Measurements from ENCODE around the gene ZNF280C.
A peak's percentile ranks its signal among the peaks of the same experiment; 100 is the strongest.

The ZNF280C gene, protein sequence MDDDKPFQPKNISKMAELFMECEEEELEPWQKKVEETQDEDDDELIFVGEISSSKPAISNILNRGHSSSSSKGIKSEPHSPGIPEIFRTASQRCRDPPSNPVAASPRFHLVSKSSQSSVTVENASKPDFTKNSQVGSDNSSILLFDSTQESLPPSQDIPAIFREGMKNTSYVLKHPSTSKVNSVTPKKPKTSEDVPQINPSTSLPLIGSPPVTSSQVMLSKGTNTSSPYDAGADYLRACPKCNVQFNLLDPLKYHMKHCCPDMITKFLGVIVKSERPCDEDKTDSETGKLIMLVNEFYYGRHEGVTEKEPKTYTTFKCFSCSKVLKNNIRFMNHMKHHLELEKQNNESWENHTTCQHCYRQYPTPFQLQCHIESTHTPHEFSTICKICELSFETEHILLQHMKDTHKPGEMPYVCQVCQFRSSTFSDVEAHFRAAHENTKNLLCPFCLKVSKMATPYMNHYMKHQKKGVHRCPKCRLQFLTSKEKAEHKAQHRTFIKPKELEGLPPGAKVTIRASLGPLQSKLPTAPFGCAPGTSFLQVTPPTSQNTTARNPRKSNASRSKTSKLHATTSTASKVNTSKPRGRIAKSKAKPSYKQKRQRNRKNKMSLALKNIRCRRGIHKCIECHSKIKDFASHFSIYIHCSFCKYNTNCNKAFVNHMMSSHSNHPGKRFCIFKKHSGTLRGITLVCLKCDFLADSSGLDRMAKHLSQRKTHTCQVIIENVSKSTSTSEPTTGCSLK

DNA sequence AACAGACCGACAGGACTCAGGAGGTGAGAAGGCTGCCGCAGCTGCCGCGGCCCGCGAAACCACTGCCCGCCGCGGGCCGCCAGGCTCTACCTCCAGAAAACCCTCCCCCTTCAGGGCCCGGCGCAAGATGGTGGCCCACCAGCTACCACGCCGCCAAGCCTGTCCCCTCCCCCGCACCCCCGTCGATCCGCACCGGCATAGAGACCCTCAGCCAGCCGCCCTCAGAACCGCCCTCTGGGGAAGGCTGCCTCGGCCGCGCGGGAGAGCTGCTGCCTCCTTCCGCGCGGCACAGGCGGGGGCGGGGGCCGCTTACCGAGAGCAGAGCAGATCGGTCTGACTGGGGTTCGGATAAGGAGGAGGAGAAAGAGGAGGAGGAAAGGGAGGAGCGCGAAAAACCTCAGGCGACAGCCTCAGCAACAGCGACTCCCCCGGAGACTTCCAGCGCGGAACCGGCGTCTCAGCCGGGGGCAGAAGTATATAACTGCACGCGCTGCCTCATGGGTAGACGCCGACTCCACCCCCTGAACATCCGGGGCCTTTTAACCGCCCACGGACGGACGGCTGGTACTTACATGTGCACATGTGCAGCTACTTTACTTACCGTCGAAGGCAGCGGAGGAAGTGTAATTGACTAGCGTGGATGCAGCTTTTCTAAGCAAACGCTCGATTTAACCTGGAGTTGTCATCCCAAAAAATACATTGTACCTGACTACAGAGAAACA lies at the start of gene ZNF280C:
Gene ZNF280C (minus strand): TSS at position 451 of the 722 bp plus-strand sequence. CDS start 8,450 bp downstream, outside the sequence.
- Histone ChIP-seq H3K4me1 (ENCODE audit: control insufficient read depth, insufficient read depth, low read length) (peaks cover 4% of the 10 kb centered on the region), H3K36me3 (ENCODE audit: control insufficient read depth, insufficient read depth, low read length, severe bottlenecking) (no peaks in the 10 kb centered on the region), H3K27me3 (replicated peaks; ENCODE audit: control insufficient read depth, insufficient read depth, low read length) (no peaks in the 10 kb centered on the region), H3K9me3 (ENCODE audit: control insufficient read depth, low read length) (no peaks in the 10 kb centered on the region), H3K4me3 (ENCODE audit: low read length) (peak within 1 kb of the TSS; percentile 89), H3K9ac (ENCODE audit: low read length) (peak within 1 kb of the TSS; percentile 88)
- DNase-seq (ENCODE audit: low read depth), result peak; percentile 90

DNA sequence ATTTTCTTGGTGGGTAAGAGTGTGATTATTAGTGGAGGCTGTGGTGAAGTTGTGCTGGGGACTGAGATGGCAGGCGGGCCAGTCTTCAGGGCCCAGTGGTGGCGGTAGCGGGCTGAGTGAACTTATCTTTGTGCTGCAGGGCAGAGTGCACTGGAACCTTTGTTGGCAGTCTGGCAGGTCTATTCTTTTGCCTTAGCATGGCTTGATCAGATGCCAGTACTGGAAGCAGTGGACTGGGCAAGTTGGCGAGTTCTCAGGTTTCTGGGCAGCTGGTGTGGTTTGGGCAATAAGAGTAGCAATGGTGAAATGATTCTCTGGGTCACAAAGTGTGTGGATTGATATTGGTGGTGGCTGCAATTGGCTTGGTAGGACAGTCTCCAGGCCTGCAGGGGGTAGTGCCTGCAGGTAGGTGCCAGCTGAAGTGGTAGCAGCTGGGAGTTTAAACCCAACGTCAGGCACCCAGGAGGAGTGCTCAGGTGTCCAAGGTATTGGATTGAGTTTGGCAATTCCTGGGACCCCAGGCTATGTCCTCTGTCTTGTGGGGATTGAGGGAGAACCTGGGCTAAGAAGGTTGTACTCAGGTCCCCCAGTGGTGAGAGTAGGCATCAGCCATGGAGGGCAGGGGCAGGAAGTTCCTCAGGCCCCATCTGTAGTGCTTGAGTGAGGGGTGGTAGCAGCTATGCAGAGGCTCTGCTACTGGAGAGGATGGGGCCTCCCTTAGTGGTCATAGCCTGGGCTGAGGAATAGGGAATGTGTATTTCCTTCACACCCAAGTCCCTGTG lies 36.1 kb upstream of the ZNF280C start:
- no peak for DNase-seq (ENCODE audit: low read depth)
- Histone ChIP-seq H3K4me1 (ENCODE audit: control insufficient read depth, insufficient read depth, low read length) (no peaks in the 10 kb centered on the region), H3K9me3 (ENCODE audit: control insufficient read depth, low read length) (no peaks in the 10 kb centered on the region), H3K9ac (ENCODE audit: low read length) (no peak overlapping the region), H3K36me3 (ENCODE audit: control insufficient read depth, insufficient read depth, low read length, severe bottlenecking) (no peaks in the 10 kb centered on the region), H3K4me3 (ENCODE audit: low read length) (no peak overlapping the region), H3K27me3 (replicated peaks; ENCODE audit: control insufficient read depth, insufficient read depth, low read length) (peaks cover 8% of the 10 kb centered on the region)

DNA sequence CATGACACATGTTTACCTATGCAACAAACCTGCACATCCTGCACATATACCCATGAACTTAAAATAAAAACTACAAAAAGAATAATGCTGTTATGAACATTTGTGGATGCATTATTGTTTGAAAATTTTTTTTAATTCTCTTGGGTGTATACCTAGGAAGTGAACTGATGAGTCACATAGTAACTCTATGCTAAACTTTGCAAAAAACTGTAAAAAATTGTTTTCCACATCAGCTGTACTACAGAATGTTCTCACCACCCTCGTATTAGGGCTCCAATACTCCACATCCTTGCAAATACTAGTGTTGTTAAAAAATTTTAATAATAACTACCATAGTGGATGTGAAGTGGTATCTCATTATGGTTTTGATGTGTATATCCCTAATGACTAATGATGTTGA lies 33.3 kb upstream of the ZNF280C start:
- no peak for DNase-seq (ENCODE audit: low read depth)
- no peak overlapping the region for H3K4me3 ChIP-seq (ENCODE audit: low read length)
- peaks cover 15% of the 10 kb centered on the region for H3K27me3 ChIP-seq (replicated peaks; ENCODE audit: control insufficient read depth, insufficient read depth, low read length)
- H3K9ac ChIP-seq (ENCODE audit: low read length), result no peak overlapping the region
- H3K4me1 ChIP-seq (ENCODE audit: control insufficient read depth, insufficient read depth, low read length), result no peaks in the 10 kb centered on the region
- no peaks in the 10 kb centered on the region for H3K36me3 ChIP-seq (ENCODE audit: control insufficient read depth, insufficient read depth, low read length, severe bottlenecking)
- no peaks in the 10 kb centered on the region for H3K9me3 ChIP-seq (ENCODE audit: control insufficient read depth, low read length)

DNA sequence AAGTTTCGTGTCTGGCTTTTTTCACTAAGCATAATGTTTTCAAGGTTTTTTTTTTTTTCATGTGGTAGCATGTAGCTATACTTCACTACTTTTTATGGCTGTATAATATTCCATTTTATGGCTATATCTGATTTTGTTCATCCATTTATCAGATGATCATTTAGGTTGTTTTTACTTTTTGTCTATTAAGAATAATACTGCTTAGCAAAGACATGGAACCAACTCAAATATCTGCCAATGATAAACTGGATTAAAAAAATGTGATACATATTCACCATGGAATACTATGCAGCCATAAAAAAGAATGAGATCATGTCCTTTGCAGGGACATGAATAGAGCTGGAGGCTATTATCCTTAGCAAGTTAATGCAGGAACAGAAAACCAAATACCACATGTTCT lies 32.7 kb upstream of the ZNF280C start:
- H3K27me3 ChIP-seq (replicated peaks; ENCODE audit: control insufficient read depth, insufficient read depth, low read length), result peaks cover 15% of the 10 kb centered on the region
- no peaks in the 10 kb centered on the region for H3K36me3 ChIP-seq (ENCODE audit: control insufficient read depth, insufficient read depth, low read length, severe bottlenecking)
- no peak overlapping the region for H3K4me3 ChIP-seq (ENCODE audit: low read length)
- DNase-seq (ENCODE audit: low read depth), result no peak
- no peaks in the 10 kb centered on the region for H3K4me1 ChIP-seq (ENCODE audit: control insufficient read depth, insufficient read depth, low read length)
- H3K9ac ChIP-seq (ENCODE audit: low read length), result no peak overlapping the region
- H3K9me3 ChIP-seq (ENCODE audit: control insufficient read depth, low read length), result no peaks in the 10 kb centered on the region

DNA sequence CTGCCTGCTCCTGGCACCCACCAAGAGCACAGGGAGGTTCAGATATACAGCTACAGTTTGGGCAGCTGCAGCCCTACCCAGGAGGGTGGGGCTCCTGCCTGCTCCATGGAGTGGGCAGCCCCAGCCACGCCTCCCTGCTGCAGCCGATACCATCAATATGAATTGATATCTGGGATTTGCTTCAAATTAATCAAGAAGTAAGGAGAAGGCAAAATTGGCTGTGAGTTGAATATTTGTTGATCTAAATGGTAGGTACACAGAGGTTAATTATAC lies 31.2 kb upstream of the ZNF280C start:
- H3K9me3 ChIP-seq (ENCODE audit: control insufficient read depth, low read length), result no peaks in the 10 kb centered on the region
- H3K9ac ChIP-seq (ENCODE audit: low read length), result no peak overlapping the region
- no peaks in the 10 kb centered on the region for H3K36me3 ChIP-seq (ENCODE audit: control insufficient read depth, insufficient read depth, low read length, severe bottlenecking)
- DNase-seq (ENCODE audit: low read depth), result no peak
- peaks cover 19% of the 10 kb centered on the region for H3K27me3 ChIP-seq (replicated peaks; ENCODE audit: control insufficient read depth, insufficient read depth, low read length)
- no peaks in the 10 kb centered on the region for H3K4me1 ChIP-seq (ENCODE audit: control insufficient read depth, insufficient read depth, low read length)
- H3K4me3 ChIP-seq (ENCODE audit: low read length), result no peak overlapping the region

DNA sequence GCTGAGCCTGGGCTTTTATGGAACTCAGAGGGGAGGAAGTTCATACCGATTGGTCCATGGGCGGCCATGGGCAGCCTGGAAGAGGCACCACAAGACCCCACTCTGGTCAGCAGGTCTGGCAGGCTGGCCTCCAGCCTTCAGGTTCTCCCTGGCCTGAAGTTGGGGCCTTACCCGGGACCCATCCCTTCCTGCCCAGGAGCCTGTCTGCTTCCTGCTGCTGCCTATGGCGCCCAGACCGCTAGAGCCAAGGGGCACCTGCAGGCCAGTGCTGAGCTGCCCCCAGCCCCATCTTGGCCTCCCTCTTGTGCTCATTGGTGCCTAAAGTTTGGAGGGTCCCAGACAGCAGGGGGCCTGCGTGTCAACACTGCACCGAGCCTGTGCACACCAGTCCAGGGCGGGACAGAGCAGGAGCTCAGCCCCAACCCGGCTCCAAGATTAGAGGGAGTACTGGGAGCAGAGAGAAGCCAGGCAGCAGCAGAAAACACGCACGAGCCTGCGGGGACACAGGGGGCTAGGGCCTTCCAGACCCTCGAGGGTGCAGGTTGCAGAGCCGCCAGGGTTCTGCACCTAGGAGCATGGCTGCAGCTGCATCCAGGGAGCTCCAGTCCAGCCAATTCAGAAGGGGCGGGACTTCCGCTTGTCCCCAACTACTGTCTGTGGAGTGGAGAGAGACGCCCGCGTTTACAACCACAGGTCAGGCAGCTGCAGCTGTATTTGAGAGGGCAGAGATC lies 30.7 kb upstream of the ZNF280C start:
- Histone ChIP-seq H3K4me1 (ENCODE audit: control insufficient read depth, insufficient read depth, low read length) (no peaks in the 10 kb centered on the region), H3K27me3 (replicated peaks; ENCODE audit: control insufficient read depth, insufficient read depth, low read length) (peaks cover 19% of the 10 kb centered on the region), H3K4me3 (ENCODE audit: low read length) (no peak overlapping the region), H3K9me3 (ENCODE audit: control insufficient read depth, low read length) (no peaks in the 10 kb centered on the region), H3K9ac (ENCODE audit: low read length) (no peak overlapping the region), H3K36me3 (ENCODE audit: control insufficient read depth, insufficient read depth, low read length, severe bottlenecking) (no peaks in the 10 kb centered on the region)
- DNase-seq (ENCODE audit: low read depth), result no peak

DNA sequence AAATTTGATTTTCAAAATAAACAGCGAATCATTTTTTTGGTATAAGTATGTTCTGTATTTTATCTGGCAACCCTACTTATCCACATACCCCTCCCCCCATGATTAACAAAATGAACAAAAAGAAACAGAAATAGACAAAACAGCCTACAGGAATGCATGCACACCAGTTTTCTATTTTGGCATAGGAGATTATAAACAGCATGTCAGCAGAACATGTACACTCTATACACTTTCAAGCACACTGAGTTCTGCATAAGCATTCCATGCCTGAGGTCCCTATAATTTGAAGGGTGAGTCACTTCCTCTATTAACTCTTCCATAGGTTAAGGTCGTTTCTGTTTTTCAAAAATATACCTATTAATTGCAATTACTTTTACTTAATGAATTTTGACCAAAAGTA lies 28.0 kb upstream of the ZNF280C start:
- Histone ChIP-seq H3K36me3 (ENCODE audit: control insufficient read depth, insufficient read depth, low read length, severe bottlenecking) (no peaks in the 10 kb centered on the region), H3K4me1 (ENCODE audit: control insufficient read depth, insufficient read depth, low read length) (no peaks in the 10 kb centered on the region), H3K9me3 (ENCODE audit: control insufficient read depth, low read length) (no peaks in the 10 kb centered on the region), H3K9ac (ENCODE audit: low read length) (no peak overlapping the region), H3K4me3 (ENCODE audit: low read length) (no peak overlapping the region), H3K27me3 (replicated peaks; ENCODE audit: control insufficient read depth, insufficient read depth, low read length) (peaks cover 25% of the 10 kb centered on the region)
- DNase-seq (ENCODE audit: low read depth), result peak; percentile 42

DNA sequence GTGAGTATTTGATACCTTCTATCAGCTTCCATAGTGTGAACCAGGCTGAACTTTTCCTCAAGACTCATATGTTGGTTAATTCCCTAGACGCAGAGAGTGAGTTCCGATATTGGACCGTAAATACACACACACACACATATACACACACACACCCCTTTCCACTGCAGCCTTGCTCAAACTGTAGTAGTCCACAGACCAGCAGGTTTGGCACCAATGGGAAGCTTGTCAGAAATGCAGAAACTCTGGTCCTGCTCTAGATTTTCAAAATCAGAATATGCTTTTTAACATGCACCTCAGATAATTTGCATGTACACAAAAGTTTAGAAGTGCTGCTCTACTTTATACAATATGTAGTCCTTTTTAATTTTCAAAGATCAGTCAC lies 27.6 kb upstream of the ZNF280C start:
- no peak overlapping the region for H3K9ac ChIP-seq (ENCODE audit: low read length)
- DNase-seq (ENCODE audit: low read depth), result no peak
- no peak overlapping the region for H3K4me3 ChIP-seq (ENCODE audit: low read length)
- H3K9me3 ChIP-seq (ENCODE audit: control insufficient read depth, low read length), result peaks cover under 1% of the 10 kb centered on the region
- H3K27me3 ChIP-seq (replicated peaks; ENCODE audit: control insufficient read depth, insufficient read depth, low read length), result peaks cover 25% of the 10 kb centered on the region
- H3K4me1 ChIP-seq (ENCODE audit: control insufficient read depth, insufficient read depth, low read length), result no peaks in the 10 kb centered on the region
- H3K36me3 ChIP-seq (ENCODE audit: control insufficient read depth, insufficient read depth, low read length, severe bottlenecking), result no peaks in the 10 kb centered on the region

DNA sequence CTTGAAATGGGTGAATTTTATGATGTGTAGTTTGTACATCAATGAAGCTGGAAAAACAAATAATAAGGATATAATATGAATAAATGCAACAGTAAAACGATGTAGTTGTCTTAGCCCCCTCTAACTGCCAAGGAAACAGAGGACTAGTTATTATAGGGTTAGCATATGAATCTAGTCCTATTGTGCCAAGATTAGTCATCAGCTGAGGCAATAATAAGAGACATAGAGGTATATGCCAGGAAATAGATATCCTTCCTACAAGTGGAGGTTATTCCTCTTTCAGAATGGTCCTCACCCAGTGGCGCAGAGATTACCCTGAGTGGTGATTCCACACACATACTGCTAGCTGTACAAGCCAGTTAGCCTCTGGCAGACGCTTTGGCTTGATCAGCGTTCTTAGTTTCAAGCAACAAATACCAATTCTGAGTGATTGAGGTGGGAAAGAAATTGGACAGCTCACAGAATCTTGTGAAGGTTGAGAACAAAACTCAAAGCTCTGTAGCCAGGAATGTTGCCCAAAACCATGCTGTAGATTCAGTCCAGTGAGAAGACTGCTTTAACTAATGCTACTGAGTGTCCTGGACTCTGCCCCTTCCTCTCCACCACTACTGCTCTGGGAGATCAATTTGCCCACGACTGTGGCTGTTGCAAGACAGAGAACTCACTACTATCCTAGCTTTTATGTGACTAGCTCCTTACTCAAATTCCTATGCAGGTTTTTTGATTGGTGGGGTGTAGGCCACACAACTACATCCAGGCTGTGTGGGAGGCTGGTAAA lies 27.0 kb upstream of the ZNF280C start:
- no peak overlapping the region for H3K9ac ChIP-seq (ENCODE audit: low read length)
- peaks cover 20% of the 10 kb centered on the region for H3K27me3 ChIP-seq (replicated peaks; ENCODE audit: control insufficient read depth, insufficient read depth, low read length)
- no peak overlapping the region for H3K4me3 ChIP-seq (ENCODE audit: low read length)
- no peaks in the 10 kb centered on the region for H3K4me1 ChIP-seq (ENCODE audit: control insufficient read depth, insufficient read depth, low read length)
- DNase-seq (ENCODE audit: low read depth), result no peak
- H3K36me3 ChIP-seq (ENCODE audit: control insufficient read depth, insufficient read depth, low read length, severe bottlenecking), result no peaks in the 10 kb centered on the region
- H3K9me3 ChIP-seq (ENCODE audit: control insufficient read depth, low read length), result peaks cover 3% of the 10 kb centered on the region

Data from adipocyte (in vitro differentiated cells).